GM23338 (cell line): Measurements from ENCODE around the gene SMU1. TPM values are rescaled to one million over a fixed set of nuclear protein-coding genes. Genes with fewer than 3 reads are reported as not detected.

Experiments
- ATAC-seq: fragments of 200-7000 bp; cut with Tn5 transposase; 3 replicates; pipeline ENCODE4 v1.9.1; 2020
- DNase-seq: peaks from one replicate; pipeline ENCODE4 v3.0.0-alpha.2; 2015; ENCODE audit warnings: low spot score
- H2AFZ ChIP-seq: fragments of 200-600 bp; sonication (generic); 2 replicates; pipeline ENCODE4 v1.8.0; 2016; ENCODE audit warnings: antibody characterized with exemption, mild to moderate bottlenecking, moderate library complexity
- H3F3A ChIP-seq: fragments of 200-600 bp; sonication (generic); replicated peaks from 2 replicates; pipeline ENCODE4 v1.8.0; 2017; ENCODE audit warnings: antibody characterized with exemption, mixed run types, low read depth
- H3K27ac ChIP-seq: fragments of 200-600 bp; sonication (generic); 2 replicates; pipeline ENCODE4 v1.6.1; 2016; ENCODE audit warnings: low read depth
- H3K27me3 ChIP-seq: fragments of 200-600 bp; sonication (generic); 2 replicates; pipeline ENCODE4 v1.8.0; 2016; ENCODE audit warnings: mild to moderate bottlenecking, mixed run types, moderate library complexity; ENCODE audit not compliant: insufficient read depth
- H3K36me3 ChIP-seq: fragments of 200-600 bp; sonication (generic); 2 replicates; pipeline ENCODE4 v1.8.0; 2016; ENCODE audit warnings: mild to moderate bottlenecking; ENCODE audit not compliant: insufficient read depth
- H3K4me1 ChIP-seq: fragments of 200-600 bp; sonication (generic); 2 replicates; pipeline ENCODE4 v1.8.0; 2016; ENCODE audit warnings: mild to moderate bottlenecking, moderate library complexity; ENCODE audit not compliant: insufficient read depth
- H3K4me2 ChIP-seq: fragments of 200-600 bp; sonication (generic); 2 replicates; pipeline ENCODE4 v1.7.1; 2017; ENCODE audit warnings: mixed run types
- H3K4me3 ChIP-seq: fragments of 200-600 bp; sonication (generic); 2 replicates; pipeline ENCODE4 v1.6.1; 2016; ENCODE audit warnings: mixed run types
- H3K79me2 ChIP-seq: fragments of 200-600 bp; sonication (generic); replicated peaks from 2 replicates; pipeline ENCODE4 v1.8.0; 2017; ENCODE audit warnings: mild to moderate bottlenecking; ENCODE audit not compliant: insufficient read depth
- H3K9me2 ChIP-seq: fragments of 200-600 bp; sonication (generic); 2 replicates; pipeline ENCODE4 v1.8.0; 2017; ENCODE audit not compliant: insufficient read depth
- H4K20me1 ChIP-seq: fragments of 200-600 bp; sonication (generic); replicated peaks from 2 replicates; pipeline ENCODE4 v1.8.0; 2017; ENCODE audit warnings: mild to moderate bottlenecking; ENCODE audit not compliant: insufficient read depth
- H3K27ac Mint-ChIP-seq: 2 replicates; pipeline ENCODE4 v1.8.0; 2020; ENCODE audit warnings: inconsistent platforms, mild to moderate bottlenecking, moderate library complexity, mixed read lengths
- H3K27me3 Mint-ChIP-seq: 3 replicates; pipeline ENCODE4 v1.8.0; 2022; ENCODE audit warnings: low read depth, mild to moderate bottlenecking, moderate library complexity, mixed read lengths, inconsistent platforms; ENCODE audit not compliant: insufficient read depth, poor library complexity
- H3K36me3 Mint-ChIP-seq: 3 replicates; pipeline ENCODE4 v1.8.0; 2021; ENCODE audit warnings: low read depth, mild to moderate bottlenecking, inconsistent platforms, moderate library complexity, mixed read lengths
- H3K4me1 Mint-ChIP-seq: 3 replicates; pipeline ENCODE4 v1.8.0; 2020; ENCODE audit warnings: mild to moderate bottlenecking, inconsistent platforms, mixed read lengths
- H3K4me3 Mint-ChIP-seq: 3 replicates; pipeline ENCODE4 v1.8.0; 2021; ENCODE audit warnings: moderate library complexity, mild to moderate bottlenecking, inconsistent platforms, mixed read lengths
- H3K9me3 Mint-ChIP-seq: 3 replicates; pipeline ENCODE4 v1.8.0; 2020; ENCODE audit warnings: moderate library complexity, mild to moderate bottlenecking, inconsistent platforms, mixed read lengths
- CREB1 ChIP-seq: fragments of 250-450 bp; sonication (Bioruptor Pico); IDR thresholded peaks from 2 replicates; pipeline ENCODE4 v1.5.0; 2020; ENCODE audit warnings: low read depth, mild to moderate bottlenecking, moderate library complexity
- EZH2 ChIP-seq: fragments of 200-600 bp; sonication (generic); IDR thresholded peaks from one replicate; pipeline ENCODE4 v1.8.0; 2017; ENCODE audit warnings: antibody characterized with exemption, mild to moderate bottlenecking, low read depth; ENCODE audit not compliant: unreplicated experiment
- EZH2phosphoT487 ChIP-seq: fragments of 200-600 bp; sonication (generic); IDR thresholded peaks from one replicate; pipeline ENCODE4 v1.8.1; 2018; ENCODE audit warnings: antibody characterized with exemption; ENCODE audit not compliant: unreplicated experiment
- JUNB ChIP-seq: IDR thresholded peaks from one replicate; pipeline ENCODE4 v1.6.1; 2016; ENCODE audit warnings: antibody characterized with exemption; ENCODE audit not compliant: unreplicated experiment
- NANOG ChIP-seq: IDR thresholded peaks from 2 replicates; pipeline ENCODE4 v1.6.1; 2016; ENCODE audit warnings: antibody characterized with exemption, borderline replicate concordance
- POLR2AphosphoS5 ChIP-seq: IDR thresholded peaks from 2 replicates; pipeline ENCODE4 v1.6.1; 2016; ENCODE audit warnings: antibody characterized with exemption, low read depth
- STAT1 ChIP-seq: IDR thresholded peaks from one replicate; pipeline ENCODE4 v1.6.1; 2016; ENCODE audit warnings: antibody characterized with exemption; ENCODE audit not compliant: unreplicated experiment
- ZNF114 ChIP-seq: fragments of 250-450 bp; sonication (Bioruptor Pico); IDR thresholded peaks from 2 replicates; pipeline ENCODE4 v1.5.0; 2020; ENCODE audit warnings: mild to moderate bottlenecking, moderate library complexity
- ZNF331 ChIP-seq: fragments of 250-450 bp; sonication (Bioruptor Pico); IDR thresholded peaks from 2 replicates; pipeline ENCODE4 v1.5.0; 2020; ENCODE audit warnings: low read depth, mild to moderate bottlenecking, moderate library complexity
- polyA plus RNA-seq: library from polyadenylated mRNA; unstranded; fragments of >200 nt; fragmentation: Nextera tagmentation; extraction: Ambion mirVana; gene quantifications from 2 replicates; pipeline ENCODE4 v1.2.1, GENCODE V29; 2016
- total RNA-seq: library from RNA; depleted of rRNA; stranded (reverse); fragments of >200 nt; shearing (Covaris generic); gene quantifications from 2 replicates; pipeline ENCODE4 v1.2.3, GENCODE V29; 2014
- TF ChIP-seq, protein P1 (sequence below), 2 experiments: fragments of 200-600 bp in 1 of 2; sonication (generic) in 1 of 2; conservative IDR thresholded peaks; 2 replicates each; pipeline versions ENCODE4 v1.5.1 to v1.6.1; 2016 to 2017; ENCODE audit warnings: antibody characterized with exemption in 2 of 2, low read depth in 2 of 2, mild to moderate bottlenecking in 2 of 2, moderate library complexity in 1 of 2
- TF ChIP-seq, protein P2 (sequence below): IDR thresholded peaks from 2 replicates; pipeline ENCODE4 v1.6.1; 2016; ENCODE audit warnings: antibody characterized with exemption
- TF ChIP-seq, protein P3 (sequence below): fragments of 250-450 bp; sonication (Bioruptor Pico); IDR thresholded peaks from 2 replicates; pipeline ENCODE4 v1.5.0; 2020; ENCODE audit warnings: mild to moderate bottlenecking, moderate library complexity
- TF ChIP-seq, protein P4 (sequence below): IDR thresholded peaks from one replicate; pipeline ENCODE4 v1.6.1; 2018; ENCODE audit warnings: antibody characterized with exemption; ENCODE audit not compliant: unreplicated experiment

The SMU1 gene
- total and polyA plus RNA-seq, 2 experiments from 2014 or later: 14.3 to 23.8 TPM

DNA sequence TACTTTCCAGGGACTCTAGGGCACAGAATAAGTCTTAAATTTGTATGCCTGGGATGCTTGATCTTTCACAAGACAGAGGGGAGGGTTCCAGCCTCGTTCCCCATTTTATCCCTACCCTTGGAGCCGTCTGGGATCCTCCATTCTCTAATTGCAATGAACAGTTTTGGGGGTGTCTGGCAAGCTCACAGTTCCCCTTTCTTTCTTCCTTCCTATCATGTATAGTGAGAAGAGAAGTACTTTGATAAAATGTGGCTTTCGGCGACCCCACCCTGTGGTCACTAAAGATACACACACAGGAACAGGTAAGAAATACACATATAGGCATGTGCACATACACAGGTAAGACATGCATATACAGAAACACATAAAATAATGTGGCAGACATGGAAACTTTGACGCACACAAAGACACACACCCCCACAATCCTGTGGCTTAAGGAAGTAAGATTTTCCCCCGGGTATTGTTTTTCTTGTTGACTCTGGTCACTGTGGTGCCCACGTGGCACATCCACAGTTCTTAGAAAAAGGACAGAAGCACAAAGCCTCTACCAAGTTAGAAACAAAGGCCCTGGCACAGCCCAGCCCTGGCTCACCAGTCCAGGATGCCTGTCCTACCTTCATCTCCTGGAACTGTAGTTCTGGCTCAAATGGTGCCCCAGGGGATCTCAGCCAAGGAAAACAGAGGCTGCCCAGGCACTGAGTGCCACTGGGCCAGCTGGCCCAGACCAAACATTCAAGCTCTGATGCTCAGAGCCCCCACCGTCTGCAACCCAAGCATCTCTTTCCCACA lies 6.3 kb upstream of the SMU1 start:
- no peak overlapping the region for H3K27ac ChIP-seq
- no peaks in the 10 kb centered on the region for H3K4me1 ChIP-seq
- Mint-ChIP-seq H3K4me3 (no peak overlapping the region), H3K36me3 (peaks cover 6% of the 10 kb centered on the region; the same call in 2 of the 3 replicates), H3K27me3 (peaks cover 5% of the 10 kb centered on the region), H3K9me3 (peaks cover 16% of the 10 kb centered on the region), H3K4me1 (no peaks in the 10 kb centered on the region), H3K27ac (no peak overlapping the region)
- TF ChIP-seq EZH2phosphoT487: no peak
- TF ChIP-seq, protein P1, sequence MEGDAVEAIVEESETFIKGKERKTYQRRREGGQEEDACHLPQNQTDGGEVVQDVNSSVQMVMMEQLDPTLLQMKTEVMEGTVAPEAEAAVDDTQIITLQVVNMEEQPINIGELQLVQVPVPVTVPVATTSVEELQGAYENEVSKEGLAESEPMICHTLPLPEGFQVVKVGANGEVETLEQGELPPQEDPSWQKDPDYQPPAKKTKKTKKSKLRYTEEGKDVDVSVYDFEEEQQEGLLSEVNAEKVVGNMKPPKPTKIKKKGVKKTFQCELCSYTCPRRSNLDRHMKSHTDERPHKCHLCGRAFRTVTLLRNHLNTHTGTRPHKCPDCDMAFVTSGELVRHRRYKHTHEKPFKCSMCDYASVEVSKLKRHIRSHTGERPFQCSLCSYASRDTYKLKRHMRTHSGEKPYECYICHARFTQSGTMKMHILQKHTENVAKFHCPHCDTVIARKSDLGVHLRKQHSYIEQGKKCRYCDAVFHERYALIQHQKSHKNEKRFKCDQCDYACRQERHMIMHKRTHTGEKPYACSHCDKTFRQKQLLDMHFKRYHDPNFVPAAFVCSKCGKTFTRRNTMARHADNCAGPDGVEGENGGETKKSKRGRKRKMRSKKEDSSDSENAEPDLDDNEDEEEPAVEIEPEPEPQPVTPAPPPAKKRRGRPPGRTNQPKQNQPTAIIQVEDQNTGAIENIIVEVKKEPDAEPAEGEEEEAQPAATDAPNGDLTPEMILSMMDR (conservative IDR thresholded peaks at IDR 0.05; ENCODE audit: low read depth in 2 of 2): no peak
- TF ChIP-seq POLR2AphosphoS5: no peak
- TF ChIP-seq CREB1 (CRISPR knock-in tag): no peak
- no peak for TF ChIP-seq NANOG
- TF ChIP-seq, protein P2, sequence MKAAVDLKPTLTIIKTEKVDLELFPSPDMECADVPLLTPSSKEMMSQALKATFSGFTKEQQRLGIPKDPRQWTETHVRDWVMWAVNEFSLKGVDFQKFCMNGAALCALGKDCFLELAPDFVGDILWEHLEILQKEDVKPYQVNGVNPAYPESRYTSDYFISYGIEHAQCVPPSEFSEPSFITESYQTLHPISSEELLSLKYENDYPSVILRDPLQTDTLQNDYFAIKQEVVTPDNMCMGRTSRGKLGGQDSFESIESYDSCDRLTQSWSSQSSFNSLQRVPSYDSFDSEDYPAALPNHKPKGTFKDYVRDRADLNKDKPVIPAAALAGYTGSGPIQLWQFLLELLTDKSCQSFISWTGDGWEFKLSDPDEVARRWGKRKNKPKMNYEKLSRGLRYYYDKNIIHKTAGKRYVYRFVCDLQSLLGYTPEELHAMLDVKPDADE: no peak
- no peak for TF ChIP-seq JUNB
- TF ChIP-seq, protein P3, sequence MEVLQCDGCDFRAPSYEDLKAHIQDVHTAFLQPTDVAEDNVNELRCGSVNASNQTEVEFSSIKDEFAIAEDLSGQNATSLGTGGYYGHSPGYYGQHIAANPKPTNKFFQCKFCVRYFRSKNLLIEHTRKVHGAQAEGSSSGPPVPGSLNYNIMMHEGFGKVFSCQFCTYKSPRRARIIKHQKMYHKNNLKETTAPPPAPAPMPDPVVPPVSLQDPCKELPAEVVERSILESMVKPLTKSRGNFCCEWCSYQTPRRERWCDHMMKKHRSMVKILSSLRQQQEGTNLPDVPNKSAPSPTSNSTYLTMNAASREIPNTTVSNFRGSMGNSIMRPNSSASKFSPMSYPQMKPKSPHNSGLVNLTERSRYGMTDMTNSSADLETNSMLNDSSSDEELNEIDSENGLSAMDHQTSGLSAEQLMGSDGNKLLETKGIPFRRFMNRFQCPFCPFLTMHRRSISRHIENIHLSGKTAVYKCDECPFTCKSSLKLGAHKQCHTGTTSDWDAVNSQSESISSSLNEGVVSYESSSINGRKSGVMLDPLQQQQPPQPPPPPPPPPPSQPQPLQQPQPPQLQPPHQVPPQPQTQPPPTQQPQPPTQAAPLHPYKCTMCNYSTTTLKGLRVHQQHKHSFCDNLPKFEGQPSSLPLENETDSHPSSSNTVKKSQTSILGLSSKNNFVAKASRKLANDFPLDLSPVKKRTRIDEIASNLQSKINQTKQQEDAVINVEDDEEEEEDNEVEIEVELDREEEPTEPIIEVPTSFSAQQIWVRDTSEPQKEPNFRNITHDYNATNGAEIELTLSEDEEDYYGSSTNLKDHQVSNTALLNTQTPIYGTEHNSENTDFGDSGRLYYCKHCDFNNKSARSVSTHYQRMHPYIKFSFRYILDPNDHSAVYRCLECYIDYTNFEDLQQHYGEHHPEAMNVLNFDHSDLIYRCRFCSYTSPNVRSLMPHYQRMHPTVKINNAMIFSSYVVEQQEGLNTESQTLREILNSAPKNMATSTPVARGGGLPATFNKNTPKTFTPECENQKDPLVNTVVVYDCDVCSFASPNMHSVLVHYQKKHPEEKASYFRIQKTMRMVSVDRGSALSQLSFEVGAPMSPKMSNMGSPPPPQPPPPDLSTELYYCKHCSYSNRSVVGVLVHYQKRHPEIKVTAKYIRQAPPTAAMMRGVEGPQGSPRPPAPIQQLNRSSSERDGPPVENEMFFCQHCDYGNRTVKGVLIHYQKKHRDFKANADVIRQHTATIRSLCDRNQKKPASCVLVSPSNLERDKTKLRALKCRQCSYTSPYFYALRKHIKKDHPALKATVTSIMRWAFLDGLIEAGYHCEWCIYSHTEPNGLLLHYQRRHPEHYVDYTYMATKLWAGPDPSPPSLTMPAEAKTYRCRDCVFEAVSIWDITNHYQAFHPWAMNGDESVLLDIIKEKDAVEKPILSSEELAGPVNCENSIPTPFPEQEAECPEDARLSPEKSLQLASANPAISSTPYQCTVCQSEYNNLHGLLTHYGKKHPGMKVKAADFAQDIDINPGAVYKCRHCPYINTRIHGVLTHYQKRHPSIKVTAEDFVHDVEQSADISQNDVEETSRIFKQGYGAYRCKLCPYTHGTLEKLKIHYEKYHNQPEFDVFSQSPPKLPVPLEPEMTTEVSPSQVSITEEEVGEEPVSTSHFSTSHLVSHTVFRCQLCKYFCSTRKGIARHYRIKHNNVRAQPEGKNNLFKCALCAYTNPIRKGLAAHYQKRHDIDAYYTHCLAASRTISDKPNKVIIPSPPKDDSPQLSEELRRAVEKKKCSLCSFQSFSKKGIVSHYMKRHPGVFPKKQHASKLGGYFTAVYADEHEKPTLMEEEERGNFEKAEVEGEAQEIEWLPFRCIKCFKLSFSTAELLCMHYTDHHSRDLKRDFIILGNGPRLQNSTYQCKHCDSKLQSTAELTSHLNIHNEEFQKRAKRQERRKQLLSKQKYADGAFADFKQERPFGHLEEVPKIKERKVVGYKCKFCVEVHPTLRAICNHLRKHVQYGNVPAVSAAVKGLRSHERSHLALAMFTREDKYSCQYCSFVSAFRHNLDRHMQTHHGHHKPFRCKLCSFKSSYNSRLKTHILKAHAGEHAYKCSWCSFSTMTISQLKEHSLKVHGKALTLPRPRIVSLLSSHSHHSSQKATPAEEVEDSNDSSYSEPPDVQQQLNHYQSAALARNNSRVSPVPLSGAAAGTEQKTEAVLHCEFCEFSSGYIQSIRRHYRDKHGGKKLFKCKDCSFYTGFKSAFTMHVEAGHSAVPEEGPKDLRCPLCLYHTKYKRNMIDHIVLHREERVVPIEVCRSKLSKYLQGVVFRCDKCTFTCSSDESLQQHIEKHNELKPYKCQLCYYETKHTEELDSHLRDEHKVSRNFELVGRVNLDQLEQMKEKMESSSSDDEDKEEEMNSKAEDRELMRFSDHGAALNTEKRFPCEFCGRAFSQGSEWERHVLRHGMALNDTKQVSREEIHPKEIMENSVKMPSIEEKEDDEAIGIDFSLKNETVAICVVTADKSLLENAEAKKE (CRISPR knock-in tag): no peak
- no peak for TF ChIP-seq ZNF114
- TF ChIP-seq, protein P4, sequence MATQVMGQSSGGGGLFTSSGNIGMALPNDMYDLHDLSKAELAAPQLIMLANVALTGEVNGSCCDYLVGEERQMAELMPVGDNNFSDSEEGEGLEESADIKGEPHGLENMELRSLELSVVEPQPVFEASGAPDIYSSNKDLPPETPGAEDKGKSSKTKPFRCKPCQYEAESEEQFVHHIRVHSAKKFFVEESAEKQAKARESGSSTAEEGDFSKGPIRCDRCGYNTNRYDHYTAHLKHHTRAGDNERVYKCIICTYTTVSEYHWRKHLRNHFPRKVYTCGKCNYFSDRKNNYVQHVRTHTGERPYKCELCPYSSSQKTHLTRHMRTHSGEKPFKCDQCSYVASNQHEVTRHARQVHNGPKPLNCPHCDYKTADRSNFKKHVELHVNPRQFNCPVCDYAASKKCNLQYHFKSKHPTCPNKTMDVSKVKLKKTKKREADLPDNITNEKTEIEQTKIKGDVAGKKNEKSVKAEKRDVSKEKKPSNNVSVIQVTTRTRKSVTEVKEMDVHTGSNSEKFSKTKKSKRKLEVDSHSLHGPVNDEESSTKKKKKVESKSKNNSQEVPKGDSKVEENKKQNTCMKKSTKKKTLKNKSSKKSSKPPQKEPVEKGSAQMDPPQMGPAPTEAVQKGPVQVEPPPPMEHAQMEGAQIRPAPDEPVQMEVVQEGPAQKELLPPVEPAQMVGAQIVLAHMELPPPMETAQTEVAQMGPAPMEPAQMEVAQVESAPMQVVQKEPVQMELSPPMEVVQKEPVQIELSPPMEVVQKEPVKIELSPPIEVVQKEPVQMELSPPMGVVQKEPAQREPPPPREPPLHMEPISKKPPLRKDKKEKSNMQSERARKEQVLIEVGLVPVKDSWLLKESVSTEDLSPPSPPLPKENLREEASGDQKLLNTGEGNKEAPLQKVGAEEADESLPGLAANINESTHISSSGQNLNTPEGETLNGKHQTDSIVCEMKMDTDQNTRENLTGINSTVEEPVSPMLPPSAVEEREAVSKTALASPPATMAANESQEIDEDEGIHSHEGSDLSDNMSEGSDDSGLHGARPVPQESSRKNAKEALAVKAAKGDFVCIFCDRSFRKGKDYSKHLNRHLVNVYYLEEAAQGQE: no peak
- TF ChIP-seq EZH2: no peak
- TF ChIP-seq STAT1: no peak
- TF ChIP-seq ZNF331 (CRISPR knock-in tag): no peak
- H3K4me3 ChIP-seq: no peak overlapping the region
- no peaks in the 10 kb centered on the region for H3K9me2 ChIP-seq
- H3K27me3 ChIP-seq: no peaks in the 10 kb centered on the region
- H2AFZ ChIP-seq: no peak overlapping the region
- H3K79me2 ChIP-seq: no peaks in the 10 kb centered on the region
- H3K4me2 ChIP-seq: no peak overlapping the region
- ATAC-seq: no peak
- no peak for DNase-seq
- no peaks in the 10 kb centered on the region for H3K36me3 ChIP-seq
- no peaks in the 10 kb centered on the region for H3F3A ChIP-seq
- no peaks in the 10 kb centered on the region for H4K20me1 ChIP-seq
